Endothelial cell of coronary artery (primary cell): ENCODE results near the gene B9D2. TPM values are rescaled to one million over a fixed set of nuclear protein-coding genes. Genes with fewer than 3 reads are reported as not detected.

Source experiments
- total RNA-seq: library from RNA; depleted of rRNA; stranded (reverse); fragments of >200 nt; gene quantifications from 2 replicates; pipeline ENCODE4 v1.2.3, GENCODE V29; 2014

B9D2 gene
- total RNA-seq: 9.8 and 10.8 TPM in 2 replicates

GRCh38 chr19:41363753-41364523 is at the start of gene B9D2:
TSS of gene B9D2 (minus strand) at chr19:41364149. CDS start at chr19:41363519, 630 bp downstream.

GRCh38 chr19:41397086-41398049 is 33.4 kb upstream of the B9D2 start, which contains the start of the genes BCKDHA and EXOSC5:
TSS of gene BCKDHA (plus strand) at chr19:41397818. CDS start at chr19:41397828, 10 bp downstream.
TSS of gene EXOSC5 (minus strand) at chr19:41397359. CDS start at chr19:41397328, 31 bp downstream.

GRCh38 chr19:41376241-41376997 is 12.5 kb upstream of the B9D2 start, which contains the start of gene TMEM91:
TSS of gene TMEM91 (plus strand) at chr19:41376533. CDS start at chr19:41378310, 1,777 bp downstream.

GRCh38 chr19:41353466-41354342 is 10.2 kb downstream of the B9D2 start, which contains the start of gene TGFB1:
TSS of gene TGFB1 (minus strand) at chr19:41353922. CDS start at chr19:41353044, 878 bp downstream.

GRCh38 chr19:41310033-41310831 is 53.7 kb downstream of the B9D2 start, which contains the start of gene CCDC97:
TSS of gene CCDC97 (plus strand) at chr19:41310172. CDS start at chr19:41310311, 139 bp downstream.

Other genes with a start within 250 kb of the B9D2 start
- gene CYP2F1, start 249.7 kb downstream of the B9D2 start, total RNA-seq: not detected in 2 replicates
- 0.09 and 0.54 TPM in 2 replicates for gene CYP2S1, start 170.9 kb downstream of the B9D2 start, total RNA-seq
- gene AXL, start 144.9 kb downstream of the B9D2 start, total RNA-seq: 91.9 and 209 TPM in 2 replicates
- 69.6 and 79.2 TPM in 2 replicates for gene HNRNPUL1, start 99.8 kb downstream of the B9D2 start, total RNA-seq
- gene CCDC97, start 54.0 kb downstream of the B9D2 start, total RNA-seq: 7.9 and 9.5 TPM in 2 replicates
- 19.4 and 52.1 TPM in 2 replicates for gene TGFB1, start 10.2 kb downstream of the B9D2 start, total RNA-seq
- gene TMEM91, start 12.4 kb upstream of the B9D2 start, total RNA-seq: 6.3 and 7.1 TPM in 2 replicates
- 14.4 and 18.3 TPM in 2 replicates for gene EXOSC5, start 33.2 kb upstream of the B9D2 start, total RNA-seq
- gene BCKDHA, start 33.7 kb upstream of the B9D2 start, total RNA-seq: 43.4 and 47.3 TPM in 2 replicates
- gene B3GNT8, start 63.2 kb upstream of the B9D2 start, total RNA-seq: 2.2 and 2.8 TPM in 2 replicates
- 40.2 and 42.0 TPM in 2 replicates for gene DMAC2, start 75.8 kb upstream of the B9D2 start, total RNA-seq
- gene ERICH4, start 79.0 kb upstream of the B9D2 start, total RNA-seq: not detected in 2 replicates
- 0.47 and 1.6 TPM in 2 replicates for gene CEACAM21, start 212.0 kb upstream of the B9D2 start, total RNA-seq